Retinal pigment epithelial cell (primary cell): Measurements from ENCODE around the gene CACNA1G.

Experiments used
- DNase-seq: peaks from one replicate; pipeline ENCODE4 v3.0.0-alpha.2; 2010; ENCODE audit warnings: low read depth
- H3K4me3 ChIP-seq: 2 replicates; pipeline ENCODE4 v1.5.1; 2011; ENCODE audit warnings: mild to moderate bottlenecking, low read length, control low read depth, moderate library complexity
- TF ChIP-seq, protein P1 (sequence below): conservative IDR thresholded peaks from 2 replicates; pipeline ENCODE4 v1.5.1; 2011; ENCODE audit warnings: low read depth, low read length, control low read depth, inconsistent platforms

CACNA1G gene

DNA sequence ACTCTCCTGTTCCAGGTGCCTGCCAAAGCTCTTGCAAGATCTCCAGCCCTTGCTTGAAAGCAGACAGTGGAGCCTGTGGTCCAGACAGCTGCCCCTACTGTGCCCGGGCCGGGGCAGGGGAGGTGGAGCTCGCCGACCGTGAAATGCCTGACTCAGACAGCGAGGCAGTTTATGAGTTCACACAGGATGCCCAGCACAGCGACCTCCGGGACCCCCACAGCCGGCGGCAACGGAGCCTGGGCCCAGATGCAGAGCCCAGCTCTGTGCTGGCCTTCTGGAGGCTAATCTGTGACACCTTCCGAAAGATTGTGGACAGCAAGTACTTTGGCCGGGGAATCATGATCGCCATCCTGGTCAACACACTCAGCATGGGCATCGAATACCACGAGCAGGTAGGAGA lies 17.7 kb downstream of the CACNA1G start:
- TF ChIP-seq, protein P1, sequence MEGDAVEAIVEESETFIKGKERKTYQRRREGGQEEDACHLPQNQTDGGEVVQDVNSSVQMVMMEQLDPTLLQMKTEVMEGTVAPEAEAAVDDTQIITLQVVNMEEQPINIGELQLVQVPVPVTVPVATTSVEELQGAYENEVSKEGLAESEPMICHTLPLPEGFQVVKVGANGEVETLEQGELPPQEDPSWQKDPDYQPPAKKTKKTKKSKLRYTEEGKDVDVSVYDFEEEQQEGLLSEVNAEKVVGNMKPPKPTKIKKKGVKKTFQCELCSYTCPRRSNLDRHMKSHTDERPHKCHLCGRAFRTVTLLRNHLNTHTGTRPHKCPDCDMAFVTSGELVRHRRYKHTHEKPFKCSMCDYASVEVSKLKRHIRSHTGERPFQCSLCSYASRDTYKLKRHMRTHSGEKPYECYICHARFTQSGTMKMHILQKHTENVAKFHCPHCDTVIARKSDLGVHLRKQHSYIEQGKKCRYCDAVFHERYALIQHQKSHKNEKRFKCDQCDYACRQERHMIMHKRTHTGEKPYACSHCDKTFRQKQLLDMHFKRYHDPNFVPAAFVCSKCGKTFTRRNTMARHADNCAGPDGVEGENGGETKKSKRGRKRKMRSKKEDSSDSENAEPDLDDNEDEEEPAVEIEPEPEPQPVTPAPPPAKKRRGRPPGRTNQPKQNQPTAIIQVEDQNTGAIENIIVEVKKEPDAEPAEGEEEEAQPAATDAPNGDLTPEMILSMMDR: no peak
- no peak overlapping the region for H3K4me3 ChIP-seq
- no peak for DNase-seq

DNA sequence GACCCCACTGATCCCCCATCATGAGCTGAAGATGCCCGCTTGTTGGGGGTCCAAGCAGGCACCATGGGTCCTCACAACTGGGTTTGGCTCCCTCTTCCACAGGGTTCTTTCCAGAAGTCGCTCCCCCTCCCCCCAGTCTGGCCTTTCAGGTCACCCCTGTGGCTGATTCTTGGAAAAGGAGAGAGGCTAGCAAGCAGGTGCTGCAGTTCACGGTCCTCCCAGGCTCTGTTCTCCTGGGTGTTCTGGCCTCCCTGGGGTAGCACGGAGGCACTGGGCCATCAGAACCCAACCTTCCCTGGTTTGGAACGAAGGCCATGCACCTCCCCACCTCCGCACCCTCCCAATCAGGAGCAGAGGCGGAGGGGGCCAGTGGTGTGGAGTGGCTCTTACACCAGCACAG lies 18.9 kb downstream of the CACNA1G start:
- DNase-seq: no peak
- TF ChIP-seq, protein P1: no peak
- H3K4me3 ChIP-seq: no peak overlapping the region

DNA sequence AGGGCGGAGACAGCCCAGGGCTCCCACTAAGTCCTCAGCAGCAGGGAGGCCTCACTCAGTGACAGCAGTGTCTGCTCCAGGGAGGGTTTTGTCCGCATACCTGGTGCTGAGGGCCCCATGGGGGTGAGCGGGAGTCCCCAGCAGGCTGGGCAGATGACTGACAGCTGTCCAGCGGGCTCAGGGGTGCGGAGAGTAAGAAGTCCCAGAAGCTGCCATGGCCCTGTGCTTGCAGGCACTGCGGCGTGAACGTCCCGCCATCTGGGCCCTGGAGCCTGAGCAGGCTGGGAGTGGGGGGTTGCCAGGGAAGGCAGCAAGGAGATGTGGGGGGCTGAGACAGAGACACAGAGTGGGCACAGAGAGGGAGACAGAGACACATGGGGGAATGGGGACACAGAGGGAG lies 20.1 kb downstream of the CACNA1G start:
- no peak overlapping the region for H3K4me3 ChIP-seq
- TF ChIP-seq, protein P1: no peak
- DNase-seq: no peak

DNA sequence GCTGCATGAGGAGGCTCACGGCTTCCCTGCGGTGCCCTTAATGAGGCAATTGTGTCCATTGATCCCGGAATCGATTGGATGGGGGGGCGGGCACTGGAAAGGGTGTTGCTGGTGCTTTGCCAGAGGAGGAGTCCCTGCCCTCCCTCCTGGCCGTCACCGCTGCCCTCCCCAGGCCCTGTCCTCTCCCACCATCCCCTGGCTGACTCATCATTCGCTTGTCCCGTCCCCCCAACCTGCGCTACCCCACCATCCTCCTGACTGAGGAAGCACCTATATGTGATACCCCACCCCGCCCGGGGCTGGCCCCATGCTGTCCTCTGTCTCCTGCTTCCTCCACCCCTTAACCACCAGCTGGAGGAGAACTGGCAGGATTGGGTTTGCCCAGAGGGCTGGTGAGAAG lies 20.8 kb downstream of the CACNA1G start:
- TF ChIP-seq, protein P1: no peak
- H3K4me3 ChIP-seq: no peak overlapping the region
- DNase-seq: no peak

DNA sequence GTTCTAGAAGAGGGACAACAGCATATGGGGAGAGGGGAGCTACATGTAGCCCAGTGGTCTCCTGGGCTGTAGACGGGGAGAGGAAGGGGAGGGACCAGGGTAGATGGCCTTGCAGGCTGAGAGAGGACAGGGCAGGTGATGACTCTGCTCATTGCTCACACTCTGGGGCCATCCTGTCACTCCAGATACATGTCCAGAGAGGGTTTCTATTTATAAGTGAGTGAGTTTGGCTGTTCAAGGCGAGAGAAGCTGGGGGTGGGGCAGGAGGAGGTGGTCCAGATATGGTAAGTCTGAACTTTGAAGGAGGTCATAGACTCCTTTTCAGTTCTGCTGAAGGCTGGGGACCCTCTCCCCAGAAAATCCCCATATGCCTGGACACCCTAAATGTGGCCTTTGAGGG lies 22.2 kb downstream of the CACNA1G start:
- no peak for DNase-seq
- H3K4me3 ChIP-seq: no peak overlapping the region
- TF ChIP-seq, protein P1: no peak

DNA sequence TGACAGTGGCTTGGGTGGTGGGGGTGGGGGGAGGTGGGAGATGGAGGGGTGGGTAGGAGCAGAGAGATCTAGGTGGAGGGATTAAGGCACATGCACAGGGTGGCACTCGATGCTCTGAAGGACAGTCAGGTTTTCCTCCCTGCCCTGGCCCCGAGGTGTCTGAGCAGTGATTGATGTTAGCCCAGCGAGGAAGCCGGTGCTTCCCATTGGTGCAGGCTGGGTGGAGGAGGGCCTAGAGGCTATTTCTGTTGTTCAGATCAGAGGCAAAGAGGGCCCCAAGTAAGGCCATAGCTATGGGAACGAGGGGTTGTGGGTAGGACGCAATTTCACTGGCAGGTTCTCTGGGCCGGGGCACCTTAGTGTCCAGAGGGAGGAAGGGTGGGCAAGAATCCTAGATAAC lies 23.1 kb downstream of the CACNA1G start:
- TF ChIP-seq, protein P1: no peak
- no peak overlapping the region for H3K4me3 ChIP-seq
- DNase-seq: no peak

DNA sequence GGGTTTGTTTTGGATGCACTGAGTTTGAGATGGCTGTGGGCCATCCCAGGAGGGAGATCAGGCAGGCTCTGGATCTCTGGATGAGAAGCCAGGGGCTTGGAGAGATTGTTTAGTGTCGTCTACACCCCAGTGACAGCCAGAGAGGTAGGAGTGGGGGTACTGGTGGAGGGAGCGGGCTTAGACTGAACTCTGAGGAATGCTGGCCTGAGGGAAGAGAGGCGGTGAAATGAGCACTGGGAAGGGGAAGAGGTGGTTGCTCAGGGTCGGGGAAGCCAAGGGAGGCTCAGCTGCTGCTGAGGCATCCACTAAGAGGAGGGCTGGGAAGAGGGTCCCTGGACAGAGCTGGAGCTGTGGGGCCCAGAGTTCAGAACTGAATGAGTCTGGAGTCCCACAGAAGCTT lies 23.6 kb downstream of the CACNA1G start:
- DNase-seq: no peak
- TF ChIP-seq, protein P1: no peak
- no peak overlapping the region for H3K4me3 ChIP-seq
